KMS-11 (cell line): Measurements from ENCODE around the gene ACTL6B.
A peak's percentile ranks its signal among the peaks of the same experiment; 100 is the strongest.

Experiments used
- H2AFZ ChIP-seq: fragments of 200-600 bp; sonication (generic); 2 replicates; pipeline ENCODE4 v1.6.1; 2016; ENCODE audit warnings: antibody characterized with exemption, mixed run types, low read depth
- H3K27ac ChIP-seq: fragments of 200-600 bp; sonication (generic); 2 replicates; pipeline ENCODE4 v1.6.1; 2016; ENCODE audit warnings: mild to moderate bottlenecking, mixed run types
- H3K27me3 ChIP-seq: fragments of 200-600 bp; sonication (generic); 2 replicates; pipeline ENCODE4 v1.6.1; 2017; ENCODE audit warnings: mild to moderate bottlenecking, low read depth, mixed run types, moderate library complexity; ENCODE audit not compliant: insufficient read depth
- H3K36me3 ChIP-seq: fragments of 200-600 bp; sonication (generic); 2 replicates; pipeline ENCODE4 v1.6.1; 2017; ENCODE audit warnings: mild to moderate bottlenecking, mixed run types; ENCODE audit not compliant: insufficient read depth
- H3K4me1 ChIP-seq: fragments of 200-600 bp; sonication (generic); 2 replicates; pipeline ENCODE4 v1.6.1; 2016; ENCODE audit warnings: mild to moderate bottlenecking, low read depth, mixed run types; ENCODE audit not compliant: poor library complexity, severe bottlenecking
- H3K4me2 ChIP-seq: fragments of 200-600 bp; sonication (generic); 2 replicates; pipeline ENCODE4 v1.7.0; 2016; ENCODE audit warnings: mild to moderate bottlenecking, mixed run types
- H3K4me3 ChIP-seq: fragments of 200-600 bp; sonication (generic); IDR thresholded peaks from 2 replicates; pipeline ENCODE4 v1.6.1; 2017; ENCODE audit warnings: low read depth, low read length, mixed read lengths; ENCODE audit not compliant: insufficient read depth
- H3K79me2 ChIP-seq: fragments of 200-600 bp; sonication (generic); 2 replicates; pipeline ENCODE4 v1.6.1; 2016; ENCODE audit warnings: low read depth, mixed run types; ENCODE audit not compliant: insufficient read depth
- H3K9ac ChIP-seq: fragments of 200-600 bp; sonication (generic); 2 replicates; pipeline ENCODE4 v1.6.1; 2016; ENCODE audit warnings: mild to moderate bottlenecking, mixed run types
- H4K20me1 ChIP-seq: fragments of 200-600 bp; sonication (generic); 2 replicates; pipeline ENCODE4 v1.6.1; 2016; ENCODE audit warnings: mild to moderate bottlenecking, mixed run types; ENCODE audit not compliant: insufficient read depth
- CTCF ChIP-seq: fragments of 200-600 bp; sonication (generic); conservative IDR thresholded peaks from 2 replicates; pipeline ENCODE4 v1.6.1; 2017; ENCODE audit warnings: low read depth, mild to moderate bottlenecking, antibody characterized with exemption, low read length, moderate library complexity, mixed read lengths

ACTL6B gene

GRCh38 chr7:100611983-100612729 is 44.1 kb downstream of the ACTL6B start, which contains the start of gene MOSPD3:
Gene MOSPD3, plus strand, starts transcription at chr7:100612540. Its CDS starts 252 bp downstream, at chr7:100612792.
- 0 out of 2 replicates have a peak, but pooled peaks have one; percentile 11 for TF ChIP-seq CTCF
- H3K36me3 ChIP-seq: no peaks in the 10 kb centered on the region
- H4K20me1 ChIP-seq: no peaks in the 10 kb centered on the region
- peak within 1 kb of the TSS; percentile 54 for H3K4me3 ChIP-seq
- H2AFZ ChIP-seq: peak within 1 kb of the TSS; percentile 95
- H3K27me3 ChIP-seq: peaks cover 22% of the 10 kb centered on the region; the same call in 1 of the 2 replicates
- H3K79me2 ChIP-seq: no peaks in the 10 kb centered on the region
- peak within 1 kb of the TSS; percentile 56 for H3K27ac ChIP-seq
- peaks cover 5% of the 10 kb centered on the region for H3K4me1 ChIP-seq
- H3K4me2 ChIP-seq: peak within 1 kb of the TSS; percentile 99
- peak within 1 kb of the TSS; percentile 43; the same call in 1 of the 2 replicates for H3K9ac ChIP-seq

GRCh38 chr7:100609958-100610357 is 46.3 kb downstream of the ACTL6B start:
- H3K4me2 ChIP-seq: no peak overlapping the region
- no peak for TF ChIP-seq CTCF
- H3K4me3 ChIP-seq: no peak overlapping the region
- peaks cover 14% of the 10 kb centered on the region; the same call in 1 of the 2 replicates for H3K27me3 ChIP-seq
- no peaks in the 10 kb centered on the region for H3K36me3 ChIP-seq
- H2AFZ ChIP-seq: no peak overlapping the region
- H3K79me2 ChIP-seq: no peaks in the 10 kb centered on the region
- no peak overlapping the region for H3K9ac ChIP-seq
- no peak overlapping the region for H3K27ac ChIP-seq
- H4K20me1 ChIP-seq: no peaks in the 10 kb centered on the region
- H3K4me1 ChIP-seq: peaks cover 8% of the 10 kb centered on the region

GRCh38 chr7:100607111-100607510 is 49.1 kb downstream of the ACTL6B start:
- Histone ChIP-seq H2AFZ (no peak overlapping the region), H3K9ac (no peak overlapping the region), H3K27ac (no peak overlapping the region), H3K4me3 (no peak overlapping the region), H3K79me2 (no peaks in the 10 kb centered on the region), H3K4me2 (no peak overlapping the region), H3K4me1 (peaks cover 11% of the 10 kb centered on the region), H3K36me3 (no peaks in the 10 kb centered on the region), H4K20me1 (no peaks in the 10 kb centered on the region), H3K27me3 (peaks cover 15% of the 10 kb centered on the region; the same call in 1 of the 2 replicates)
- no peak for TF ChIP-seq CTCF

GRCh38 chr7:100606313-100606712 is 49.9 kb downstream of the ACTL6B start:
- H3K36me3 ChIP-seq: no peaks in the 10 kb centered on the region

More at GRCh38 chr7:100606313-100606712, 49.9 kb downstream of the ACTL6B start:
- H3K4me2 ChIP-seq: no peak overlapping the region
- no peaks in the 10 kb centered on the region for H4K20me1 ChIP-seq
- H3K27me3 ChIP-seq: peaks cover 16% of the 10 kb centered on the region; the same call in 1 of the 2 replicates
- no peak for TF ChIP-seq CTCF
- no peak overlapping the region for H3K9ac ChIP-seq
- H3K4me1 ChIP-seq: peaks cover 11% of the 10 kb centered on the region
- H3K4me3 ChIP-seq: no peak overlapping the region
- no peak overlapping the region for H2AFZ ChIP-seq
- H3K79me2 ChIP-seq: no peaks in the 10 kb centered on the region
- H3K27ac ChIP-seq: no peak overlapping the region
